ENCODE data around the gene ASPG.

ASPG gene

GRCh38 chr14:104087505-104087904 lies 2.0 kb downstream of the ASPG start:
- no peak for TF ChIP-seq CTCF (IDR thresholded peaks at IDR 0.05; ENCODE audit: insufficient read depth, low read depth, low read length, missing control alignments)
- no peak overlapping the region for H3K4me3 ChIP-seq (ENCODE audit: low read length)
- DNase-seq (ENCODE audit: low read depth), result no peak

- DNase-seq (ENCODE audit: low read depth), result no peak
- H3K4me3 ChIP-seq (ENCODE audit: low read length), result no peak overlapping the region
Observed at GRCh38 chr14:104087981-104088850, 2.7 kb downstream of the ASPG start.

GRCh38 chr14:104090071-104090748 lies 4.7 kb downstream of the ASPG start:
- no peak for TF ChIP-seq CTCF (IDR thresholded peaks at IDR 0.05; ENCODE audit: insufficient read depth, low read depth, low read length, missing control alignments)
- no peak for DNase-seq (ENCODE audit: low read depth)
- no peak overlapping the region for H3K4me3 ChIP-seq (ENCODE audit: low read length)

More at GRCh38 chr14:104087981-104088850, 2.7 kb downstream of the ASPG start:
- TF ChIP-seq CTCF (IDR thresholded peaks at IDR 0.05; ENCODE audit: insufficient read depth, low read depth, low read length, missing control alignments), result no peak

GRCh38 chr14:104091061-104091926 lies 5.8 kb downstream of the ASPG start:
- no peak for DNase-seq (ENCODE audit: low read depth)
- no peak overlapping the region for H3K4me3 ChIP-seq (ENCODE audit: low read length)

GRCh38 chr14:104091927-104092771 lies 6.6 kb downstream of the ASPG start:
- DNase-seq (ENCODE audit: low read depth), result no peak
- no peak for TF ChIP-seq CTCF (IDR thresholded peaks at IDR 0.05; ENCODE audit: insufficient read depth, low read depth, low read length, missing control alignments)

More at GRCh38 chr14:104091061-104091926, 5.8 kb downstream of the ASPG start:
- no peak for TF ChIP-seq CTCF (IDR thresholded peaks at IDR 0.05; ENCODE audit: insufficient read depth, low read depth, low read length, missing control alignments)

GRCh38 chr14:104092931-104093365 lies 7.4 kb downstream of the ASPG start:
- no peak for TF ChIP-seq CTCF (IDR thresholded peaks at IDR 0.05; ENCODE audit: insufficient read depth, low read depth, low read length, missing control alignments)
- no peak for DNase-seq (ENCODE audit: low read depth)

More at GRCh38 chr14:104091927-104092771, 6.6 kb downstream of the ASPG start:
- H3K4me3 ChIP-seq (ENCODE audit: low read length), result no peak overlapping the region

More at GRCh38 chr14:104092931-104093365, 7.4 kb downstream of the ASPG start:
- H3K4me3 ChIP-seq (ENCODE audit: low read length), result no peak overlapping the region

Data from epithelial cell of esophagus (primary cell).